Activated T-cell treated with anti-CD3 and anti-CD28 coated beads, Interleukin-2, amount 50 U/mL, for 4 hours (primary cell): Measurements from ENCODE around the gene RPS4Y1. TPM values are rescaled to one million over a fixed set of nuclear protein-coding genes. Genes with fewer than 3 reads are reported as not detected.

ENCODE experiments used
- ATAC-seq, 2 donors: fragments of 200-7000 bp; cut with Tn5 transposase; one replicate each; pipeline ENCODE4 v1.10.0; 2021
- DNase-seq: peaks from one replicate; pipeline ENCODE4 v3.0.0-alpha.2; 2020
- H3K27me3 Mint-ChIP-seq: one replicate; pipeline ENCODE4 v1.8.0; 2021; ENCODE audit warnings: low read depth, mixed read lengths
- H3K36me3 Mint-ChIP-seq: one replicate; pipeline ENCODE4 v1.8.0; 2022; ENCODE audit warnings: mixed read lengths; ENCODE audit not compliant: insufficient read depth
- H3K4me1 Mint-ChIP-seq: one replicate; pipeline ENCODE4 v1.8.0; 2021; ENCODE audit warnings: low read depth, mixed read lengths
- H3K4me3 Mint-ChIP-seq: one replicate; pipeline ENCODE4 v1.8.0; 2021; ENCODE audit warnings: mild to moderate bottlenecking, moderate library complexity, mixed read lengths
- H3K9me3 Mint-ChIP-seq: one replicate; pipeline ENCODE4 v1.8.0; 2021; ENCODE audit warnings: mixed read lengths
- total RNA-seq, 3 donors: library from RNA; stranded (reverse); gene quantifications; one replicate each; pipeline ENCODE4 v1.2.1, GENCODE V29; 2021

RPS4Y1 gene
- total RNA-seq, 3 donors from 2014 or later = 0.58 to 425 (median 367) TPM

- Mint-ChIP-seq H3K4me3 (no peak overlapping the region), H3K27me3 (no peaks in the 10 kb centered on the region), H3K4me1 (peaks cover 8% of the 10 kb centered on the region), H3K9me3 (no peaks in the 10 kb centered on the region), H3K36me3 (no peaks in the 10 kb centered on the region)
- peak in 1 of 2 donors; percentile 69 for ATAC-seq
- DNase-seq = no peak
Measured at GRCh38 chrY:2913066-2913815, 71.8 kb downstream of the RPS4Y1 start.

Other genes starting within 250 kb of the RPS4Y1 start
- gene SRY, start 53.9 kb upstream of the RPS4Y1 start, total RNA-seq = not detected
- 10 to 100 TPM in 2 of 3 donors, not detected in 1; 19.2 to 20.9 TPM for gene ZFY, start 93.8 kb downstream of the RPS4Y1 start, total RNA-seq